Spleen (tissue), 7 donors: ENCODE measurements around the gene COL26A1.

Source experiments
- POLR2A ChIP-seq, 3 donors: fragments of 450-650 bp; IDR thresholded peaks; one replicate each; pipeline ENCODE4 v1.5.1; 2017; ENCODE audit warnings: antibody characterized with exemption in 3 of 3, mild to moderate bottlenecking in 1 of 3
- TF ChIP-seq, protein P1 (sequence below), 11 experiments: fragments of 200-600 bp in 7 of 11; fragments of 450-650 bp in 4 of 11; sonication (generic) in 4 of 11; IDR thresholded peaks in 8 of 11; conservative IDR thresholded peaks in 3 of 11; 1 replicate in 7 of 11; 2 replicates in 4 of 11; pipeline versions ENCODE4 v1.4.0 to v1.8.0; 2016 to 2021; ENCODE audit warnings: antibody characterized with exemption in 11 of 11, inconsistent platforms in 4 of 11, mild to moderate bottlenecking in 1 of 11
- donor health status: DM: no; HTN: no; CAD: no; lungs with moderate emphysema.
- donor health status: DM: no; HTN: no; CAD: no.
- donor health status: DM: no; HTN: no; CAD: no.

DNA sequence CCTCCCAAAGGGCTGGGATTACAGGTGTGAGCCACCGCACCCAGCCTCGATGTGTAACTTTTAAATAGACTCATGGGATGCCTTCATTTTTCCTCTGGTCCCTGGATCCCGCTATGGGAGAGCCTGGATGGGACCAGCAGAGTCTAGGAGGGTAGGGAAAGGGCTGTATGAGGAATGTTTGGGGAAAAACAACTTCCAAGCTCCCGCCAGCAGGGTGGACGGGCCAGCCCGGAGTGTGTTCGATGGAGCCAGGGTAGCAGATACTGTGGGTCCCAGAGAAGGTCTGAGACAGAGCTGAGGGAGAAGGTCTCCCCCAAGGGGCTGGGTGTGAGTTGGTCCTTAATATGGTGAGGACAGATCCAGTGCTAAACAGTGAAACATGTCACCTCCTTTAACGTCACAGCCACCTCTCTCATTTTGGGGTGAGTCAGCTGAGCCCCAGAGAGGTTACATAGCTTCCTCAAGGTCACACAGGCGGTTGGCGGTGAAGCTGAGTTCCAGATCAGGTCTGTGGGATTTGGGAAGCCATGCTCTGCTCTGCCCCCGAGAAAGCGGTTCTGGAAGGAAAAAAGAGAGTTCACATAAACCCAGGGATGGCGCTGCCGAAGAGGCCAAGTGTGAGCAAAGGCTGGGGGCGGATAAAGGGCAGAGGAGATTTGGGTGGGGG lies 200.0 kb downstream of the COL26A1 start:
- TF ChIP-seq, protein P1, sequence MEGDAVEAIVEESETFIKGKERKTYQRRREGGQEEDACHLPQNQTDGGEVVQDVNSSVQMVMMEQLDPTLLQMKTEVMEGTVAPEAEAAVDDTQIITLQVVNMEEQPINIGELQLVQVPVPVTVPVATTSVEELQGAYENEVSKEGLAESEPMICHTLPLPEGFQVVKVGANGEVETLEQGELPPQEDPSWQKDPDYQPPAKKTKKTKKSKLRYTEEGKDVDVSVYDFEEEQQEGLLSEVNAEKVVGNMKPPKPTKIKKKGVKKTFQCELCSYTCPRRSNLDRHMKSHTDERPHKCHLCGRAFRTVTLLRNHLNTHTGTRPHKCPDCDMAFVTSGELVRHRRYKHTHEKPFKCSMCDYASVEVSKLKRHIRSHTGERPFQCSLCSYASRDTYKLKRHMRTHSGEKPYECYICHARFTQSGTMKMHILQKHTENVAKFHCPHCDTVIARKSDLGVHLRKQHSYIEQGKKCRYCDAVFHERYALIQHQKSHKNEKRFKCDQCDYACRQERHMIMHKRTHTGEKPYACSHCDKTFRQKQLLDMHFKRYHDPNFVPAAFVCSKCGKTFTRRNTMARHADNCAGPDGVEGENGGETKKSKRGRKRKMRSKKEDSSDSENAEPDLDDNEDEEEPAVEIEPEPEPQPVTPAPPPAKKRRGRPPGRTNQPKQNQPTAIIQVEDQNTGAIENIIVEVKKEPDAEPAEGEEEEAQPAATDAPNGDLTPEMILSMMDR (IDR thresholded peaks at IDR 0.05 in 8 of 11, conservative IDR thresholded peaks at IDR 0.05 in 3 of 11): no peak
- no peak for TF ChIP-seq POLR2A (IDR thresholded peaks at IDR 0.05)
